ENCODE results near the gene RBMS3. TPM values are rescaled to one million over a fixed set of nuclear protein-coding genes. Genes with fewer than 3 reads are reported as not detected.

RBMS3 gene
- total RNA-seq, 2 donors from 2014 or later = 31.7 to 45.1 TPM

GRCh38 chr3:29240887-29241286, 40.0 kb upstream of the RBMS3 start:
- no peak for DNase-seq (ENCODE audit: low spot score)
- WGBS = 86% methylated on average over 4 of the region's 4 CpGs
- intact Hi-C loops (cut with DNase I) = no loop called here
- no peak overlapping the region for H3K4me3 ChIP-seq
- no peaks in the 10 kb centered on the region for H3K36me3 ChIP-seq
- no peak for TF ChIP-seq POLR2AphosphoS5 (IDR thresholded peaks at IDR 0.05)
- no peak for TF ChIP-seq POLR2A (IDR thresholded peaks at IDR 0.05)
- no peak for TF ChIP-seq CTCF (IDR thresholded peaks at IDR 0.05)
- no peaks in the 10 kb centered on the region for H3K4me1 ChIP-seq (replicated peaks)
- H3K9me3 ChIP-seq = no peaks in the 10 kb centered on the region
- H3K27me3 ChIP-seq (replicated peaks; ENCODE audit: insufficient read depth) = no peaks in the 10 kb centered on the region
- no peak overlapping the region for H3K27ac ChIP-seq

- no peak for TF ChIP-seq POLR2AphosphoS5 (IDR thresholded peaks at IDR 0.05)
- no peak for TF ChIP-seq CTCF (IDR thresholded peaks at IDR 0.05)
- no peak for TF ChIP-seq POLR2A (IDR thresholded peaks at IDR 0.05)
- Histone ChIP-seq H3K9me3 (no peaks in the 10 kb centered on the region), H3K36me3 (no peaks in the 10 kb centered on the region), H3K4me3 (no peak overlapping the region), H3K27ac (no peak overlapping the region), H3K4me1 (replicated peaks) (no peaks in the 10 kb centered on the region), H3K27me3 (replicated peaks; ENCODE audit: insufficient read depth) (no peaks in the 10 kb centered on the region)
- no peak for DNase-seq (ENCODE audit: low spot score)
- intact Hi-C loops (cut with DNase I) = no loop called here
These were observed 39.0 kb upstream of the RBMS3 start for GRCh38 chr3:29241855-29242254.

- WGBS = 86% methylated on average over 2 of the region's 2 CpGs
- Histone ChIP-seq H3K4me3 (no peak overlapping the region), H3K27me3 (replicated peaks; ENCODE audit: insufficient read depth) (no peaks in the 10 kb centered on the region), H3K9me3 (no peaks in the 10 kb centered on the region), H3K36me3 (no peaks in the 10 kb centered on the region), H3K4me1 (replicated peaks) (no peaks in the 10 kb centered on the region), H3K27ac (no peak overlapping the region)
- intact Hi-C loops (cut with DNase I) = no loop called here
- TF ChIP-seq POLR2A (IDR thresholded peaks at IDR 0.05) = no peak
- TF ChIP-seq CTCF (IDR thresholded peaks at IDR 0.05) = no peak
- no peak for TF ChIP-seq POLR2AphosphoS5 (IDR thresholded peaks at IDR 0.05)
- DNase-seq (ENCODE audit: low spot score) = no peak
These were observed 38.6 kb upstream of the RBMS3 start for GRCh38 chr3:29242296-29242695.

GRCh38 chr3:29245441-29245840, 35.4 kb upstream of the RBMS3 start:
- Histone ChIP-seq H3K36me3 (no peaks in the 10 kb centered on the region), H3K9me3 (no peaks in the 10 kb centered on the region), H3K4me3 (no peak overlapping the region), H3K27me3 (replicated peaks; ENCODE audit: insufficient read depth) (no peaks in the 10 kb centered on the region), H3K4me1 (replicated peaks) (no peaks in the 10 kb centered on the region), H3K27ac (no peak overlapping the region)
- no peak for DNase-seq (ENCODE audit: low spot score)
- intact Hi-C loops (cut with DNase I) = no loop called here
- TF ChIP-seq POLR2AphosphoS5 (IDR thresholded peaks at IDR 0.05) (no peak), POLR2A (IDR thresholded peaks at IDR 0.05) (no peak), CTCF (IDR thresholded peaks at IDR 0.05) (no peak)
- WGBS = 91% methylated on average over 2 of the region's 2 CpGs

- no peaks in the 10 kb centered on the region for H3K9me3 ChIP-seq
- no peak overlapping the region for H3K4me3 ChIP-seq
- no peaks in the 10 kb centered on the region for H3K36me3 ChIP-seq
- no peak overlapping the region for H3K27ac ChIP-seq
- intact Hi-C loops (cut with DNase I) = no loop called here
- TF ChIP-seq CTCF (IDR thresholded peaks at IDR 0.05) = no peak
- no peak for TF ChIP-seq POLR2AphosphoS5 (IDR thresholded peaks at IDR 0.05)
- TF ChIP-seq POLR2A (IDR thresholded peaks at IDR 0.05) = no peak
- 92% methylated on average over 3 of the region's 3 CpGs for WGBS
- no peaks in the 10 kb centered on the region for H3K4me1 ChIP-seq (replicated peaks)
- no peaks in the 10 kb centered on the region for H3K27me3 ChIP-seq (replicated peaks; ENCODE audit: insufficient read depth)
- DNase-seq (ENCODE audit: low spot score) = no peak
These were observed 33.7 kb upstream of the RBMS3 start for GRCh38 chr3:29247088-29247745.
